CMK (cell line): Measurements from ENCODE around the gene MOGAT3.

ENCODE experiments used
- DNase-seq: peaks from one replicate; pipeline ENCODE4 v3.0.0-alpha.2; 2010; ENCODE audit warnings: low read depth

The MOGAT3 gene

GRCh38 chr7:101233907-101234547 lies 33.2 kb upstream of the MOGAT3 start:
- DNase-seq = no peak

- DNase-seq = no peak
Observed at GRCh38 chr7:101232141-101232850, 31.5 kb upstream of the MOGAT3 start.

- DNase-seq = no peak
Observed at GRCh38 chr7:101231644-101232043, 30.8 kb upstream of the MOGAT3 start.

- no peak for DNase-seq
Observed at GRCh38 chr7:101226721-101227120, 25.9 kb upstream of the MOGAT3 start.

GRCh38 chr7:101225650-101226049 lies 24.8 kb upstream of the MOGAT3 start:
- no peak for DNase-seq

- DNase-seq = no peak
Observed at GRCh38 chr7:101223528-101223927, 22.7 kb upstream of the MOGAT3 start.

- DNase-seq = no peak
Observed at GRCh38 chr7:101222275-101222830, 21.5 kb upstream of the MOGAT3 start.

GRCh38 chr7:101220295-101220694 lies 19.5 kb upstream of the MOGAT3 start:
- no peak for DNase-seq

GRCh38 chr7:101218236-101219125 lies 17.6 kb upstream of the MOGAT3 start:
- DNase-seq = no peak

- DNase-seq = peak; percentile 95
Observed at GRCh38 chr7:101217388-101218235, 16.8 kb upstream of the MOGAT3 start, which contains the start of the genes PLOD3 and ZNHIT1. Gene PLOD3 (minus strand): TSS chr7:101217581. CDS start chr7:101217274, 307 bp downstream. Gene ZNHIT1 (plus strand): TSS chr7:101218165. CDS start chr7:101218196, 31 bp downstream.

- DNase-seq = no peak
Observed at GRCh38 chr7:101216860-101217387, 16.1 kb upstream of the MOGAT3 start.

- DNase-seq = no peak
Observed at GRCh38 chr7:101216001-101216859, 15.4 kb upstream of the MOGAT3 start.

- no peak for DNase-seq
Observed at GRCh38 chr7:101212014-101212413, 11.2 kb upstream of the MOGAT3 start.

- DNase-seq = no peak
Observed at GRCh38 chr7:101211501-101211900, 10.7 kb upstream of the MOGAT3 start.

GRCh38 chr7:101210143-101210542 lies 9.3 kb upstream of the MOGAT3 start:
- no peak for DNase-seq

- no peak for DNase-seq
Observed at GRCh38 chr7:101208794-101209193, 8.0 kb upstream of the MOGAT3 start.

- DNase-seq = no peak
Observed at GRCh38 chr7:101207459-101207858, 6.6 kb upstream of the MOGAT3 start.

GRCh38 chr7:101206665-101207042 lies 5.8 kb upstream of the MOGAT3 start:
- DNase-seq = no peak

- DNase-seq = no peak
Observed at GRCh38 chr7:101205901-101206664, 5.2 kb upstream of the MOGAT3 start.
